ENCODE results near the gene COX8C. TPM values are rescaled to one million over a fixed set of nuclear protein-coding genes. Genes with fewer than 3 reads are reported as not detected.

Gene COX8C
- total RNA-seq, 1 experiment from 2014 or later = not detected

DNA sequence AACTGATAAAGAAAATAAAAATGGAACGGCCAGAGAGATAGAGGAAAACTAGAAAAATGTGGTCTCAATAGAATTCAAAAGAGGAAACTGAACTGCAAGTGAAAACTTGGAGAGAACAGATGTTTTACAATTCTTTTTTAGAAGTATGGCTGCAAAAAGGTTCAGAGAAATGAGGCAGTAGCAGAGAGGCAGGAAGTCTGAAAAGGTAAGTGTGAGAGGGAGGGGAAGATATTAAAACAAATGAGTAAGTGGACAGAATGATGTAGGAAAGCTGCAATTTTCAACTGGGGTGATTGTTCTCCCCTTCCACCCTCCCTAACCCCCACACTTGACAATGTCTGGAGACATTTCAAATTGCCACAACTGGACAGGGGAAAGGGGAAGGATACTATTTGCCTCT is 27.0 kb upstream of the COX8C start:
- H3K27ac ChIP-seq = no peak overlapping the region
- BruUV-seq (replicated peaks) = no TSS peak
- DNase-seq = no peak
- H3K4me3 ChIP-seq = no peak overlapping the region
- H3K9me3 ChIP-seq (ENCODE audit: insufficient read depth, low read depth) = no peaks in the 10 kb centered on the region
- no peaks in the 10 kb centered on the region for H3K27me3 ChIP-seq (ENCODE audit: insufficient read depth, low read depth)
- TF ChIP-seq EZH2 (IDR thresholded peaks at IDR 0.05; ENCODE audit: low read depth) = no peak
- TF ChIP-seq, protein P1, sequence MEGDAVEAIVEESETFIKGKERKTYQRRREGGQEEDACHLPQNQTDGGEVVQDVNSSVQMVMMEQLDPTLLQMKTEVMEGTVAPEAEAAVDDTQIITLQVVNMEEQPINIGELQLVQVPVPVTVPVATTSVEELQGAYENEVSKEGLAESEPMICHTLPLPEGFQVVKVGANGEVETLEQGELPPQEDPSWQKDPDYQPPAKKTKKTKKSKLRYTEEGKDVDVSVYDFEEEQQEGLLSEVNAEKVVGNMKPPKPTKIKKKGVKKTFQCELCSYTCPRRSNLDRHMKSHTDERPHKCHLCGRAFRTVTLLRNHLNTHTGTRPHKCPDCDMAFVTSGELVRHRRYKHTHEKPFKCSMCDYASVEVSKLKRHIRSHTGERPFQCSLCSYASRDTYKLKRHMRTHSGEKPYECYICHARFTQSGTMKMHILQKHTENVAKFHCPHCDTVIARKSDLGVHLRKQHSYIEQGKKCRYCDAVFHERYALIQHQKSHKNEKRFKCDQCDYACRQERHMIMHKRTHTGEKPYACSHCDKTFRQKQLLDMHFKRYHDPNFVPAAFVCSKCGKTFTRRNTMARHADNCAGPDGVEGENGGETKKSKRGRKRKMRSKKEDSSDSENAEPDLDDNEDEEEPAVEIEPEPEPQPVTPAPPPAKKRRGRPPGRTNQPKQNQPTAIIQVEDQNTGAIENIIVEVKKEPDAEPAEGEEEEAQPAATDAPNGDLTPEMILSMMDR (conservative IDR thresholded peaks at IDR 0.05) = no peak
- H3K36me3 ChIP-seq (ENCODE audit: low read depth) = peaks cover 12% of the 10 kb centered on the region; the same call in 1 of the 2 replicates
- no peak overlapping the region for H2AFZ ChIP-seq
- H4K20me1 ChIP-seq (ENCODE audit: insufficient read depth) = peaks cover 20% of the 10 kb centered on the region
- peaks cover 3% of the 10 kb centered on the region; the same call in 1 of the 2 replicates for H3F3A ChIP-seq (ENCODE audit: insufficient read depth, low read depth)
- H3K4me1 ChIP-seq (replicated peaks; ENCODE audit: insufficient read depth) = peaks cover 9% of the 10 kb centered on the region
- POLR2A ChIA-PET (ENCODE audit: unreplicated experiment) = no interaction called here
- no peak overlapping the region for H3K4me2 ChIP-seq
- intact Hi-C loops (cut with micrococcal nuclease; ENCODE audit: unreplicated experiment) = loop anchor here (2.0 kb wide), 1 partner anchor 61 kb away; no protein-coding TSS in a partner anchor
- H3K79me2 ChIP-seq (ENCODE audit: low read depth) = peaks cover 98% of the 10 kb centered on the region
- CTCF ChIA-PET = no interaction called here
- H3K9me2 ChIP-seq (ENCODE audit: insufficient read depth) = no peaks in the 10 kb centered on the region

DNA sequence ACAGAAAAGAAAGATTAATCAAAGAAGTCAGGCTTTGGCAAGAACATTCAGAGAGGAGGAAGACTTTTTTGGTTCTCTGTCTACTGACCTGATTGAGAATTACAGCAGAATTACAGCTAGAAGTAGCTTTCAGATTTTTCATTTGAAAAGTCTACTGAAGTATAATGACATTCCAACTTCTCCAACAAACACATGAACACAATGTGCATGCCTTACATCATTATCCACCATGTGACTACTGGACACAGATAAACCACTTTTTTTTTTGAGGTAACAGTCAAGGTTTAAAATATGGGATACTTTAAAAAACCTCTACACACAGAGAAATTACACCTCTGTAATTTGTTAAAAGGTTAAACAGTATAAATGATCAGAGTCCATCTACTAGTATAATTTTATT is 26.5 kb upstream of the COX8C start:
- Histone ChIP-seq H3K36me3 (ENCODE audit: low read depth) (peaks cover 12% of the 10 kb centered on the region; the same call in 1 of the 2 replicates), H3K4me3 (no peak overlapping the region), H3K79me2 (ENCODE audit: low read depth) (peaks cover 98% of the 10 kb centered on the region), H3K4me2 (no peak overlapping the region), H3K9me3 (ENCODE audit: insufficient read depth, low read depth) (no peaks in the 10 kb centered on the region), H3K9me2 (ENCODE audit: insufficient read depth) (no peaks in the 10 kb centered on the region), H4K20me1 (ENCODE audit: insufficient read depth) (peaks cover 20% of the 10 kb centered on the region), H3K27ac (no peak overlapping the region), H3K27me3 (ENCODE audit: insufficient read depth, low read depth) (no peaks in the 10 kb centered on the region), H2AFZ (no peak overlapping the region), H3K4me1 (replicated peaks; ENCODE audit: insufficient read depth) (peaks cover 9% of the 10 kb centered on the region), H3F3A (ENCODE audit: insufficient read depth, low read depth) (peaks cover 3% of the 10 kb centered on the region; the same call in 1 of the 2 replicates)
- BruUV-seq (replicated peaks) = no TSS peak
- intact Hi-C loops (cut with micrococcal nuclease; ENCODE audit: unreplicated experiment) = no loop called here
- ChIA-PET POLR2A (ENCODE audit: unreplicated experiment) (no interaction called here), CTCF (no interaction called here)
- TF ChIP-seq, protein P1 (conservative IDR thresholded peaks at IDR 0.05) = no peak
- no peak for TF ChIP-seq EZH2 (IDR thresholded peaks at IDR 0.05; ENCODE audit: low read depth)
- DNase-seq = no peak

DNA sequence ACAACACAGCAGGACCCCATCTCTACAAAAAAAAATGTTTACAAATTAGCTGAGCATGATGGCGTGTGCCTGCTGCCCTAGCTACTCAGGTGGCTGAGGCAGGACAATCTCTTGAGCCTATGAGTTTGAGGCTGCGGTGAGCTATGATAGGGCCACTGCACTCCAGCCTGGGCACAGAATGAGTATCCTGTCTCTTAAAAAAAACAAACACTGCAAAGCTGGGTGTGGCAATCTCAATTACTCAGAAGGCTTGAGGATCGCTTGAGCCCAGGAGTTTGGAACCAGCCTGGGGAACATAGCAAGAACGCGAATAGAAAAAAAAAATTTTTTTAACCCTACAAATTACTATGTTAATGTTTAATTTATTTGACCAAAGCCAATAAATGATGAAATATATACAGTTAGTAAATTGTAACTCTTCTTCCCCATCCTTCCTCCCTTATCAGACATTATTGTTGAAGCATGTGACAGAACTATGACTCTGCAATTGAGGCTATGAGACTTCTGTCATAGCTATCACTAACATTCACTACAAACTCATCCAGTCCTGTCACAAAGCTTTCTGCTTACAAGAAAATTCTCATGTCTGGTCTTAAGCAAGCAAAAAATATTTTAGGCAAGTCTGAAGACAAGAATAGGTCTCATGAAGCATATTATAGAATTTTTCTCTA is 23.9 kb upstream of the COX8C start:
- intact Hi-C loops (cut with micrococcal nuclease; ENCODE audit: unreplicated experiment) = no loop called here
- CTCF ChIA-PET = no interaction called here
- Histone ChIP-seq H3K27me3 (ENCODE audit: insufficient read depth, low read depth) (no peaks in the 10 kb centered on the region), H3K27ac (no peak overlapping the region), H3K4me1 (replicated peaks; ENCODE audit: insufficient read depth) (peaks cover 8% of the 10 kb centered on the region), H3K79me2 (ENCODE audit: low read depth) (peaks cover 99% of the 10 kb centered on the region), H3K4me2 (no peak overlapping the region), H3F3A (ENCODE audit: insufficient read depth, low read depth) (peaks cover 3% of the 10 kb centered on the region; the same call in 1 of the 2 replicates), H3K9me3 (ENCODE audit: insufficient read depth, low read depth) (no peaks in the 10 kb centered on the region), H2AFZ (no peak overlapping the region), H3K4me3 (no peak overlapping the region), H4K20me1 (ENCODE audit: insufficient read depth) (peaks cover 12% of the 10 kb centered on the region), H3K36me3 (ENCODE audit: low read depth) (peaks cover 12% of the 10 kb centered on the region; the same call in 1 of the 2 replicates), H3K9me2 (ENCODE audit: insufficient read depth) (no peaks in the 10 kb centered on the region)
- TF ChIP-seq, protein P1 (conservative IDR thresholded peaks at IDR 0.05) = no peak
- no peak for TF ChIP-seq EZH2 (IDR thresholded peaks at IDR 0.05; ENCODE audit: low read depth)
- DNase-seq = no peak
- no TSS peak for BruUV-seq (replicated peaks)
- POLR2A ChIA-PET (ENCODE audit: unreplicated experiment) = interaction anchor here (0.7 kb wide), 1 partner anchor 21 kb away, joined by 5 read pairs; no protein-coding TSS in a partner anchor
